GM23338 (cell line): Measurements from ENCODE around the gene JAZF1. TPM values are rescaled to one million over a fixed set of nuclear protein-coding genes. Genes with fewer than 3 reads are reported as not detected.

Source experiments
- ATAC-seq: fragments of 200-7000 bp; cut with Tn5 transposase; 3 replicates; pipeline ENCODE4 v1.9.1; 2020
- DNase-seq: peaks from one replicate; pipeline ENCODE4 v3.0.0-alpha.2; 2015; ENCODE audit warnings: low spot score
- H2AFZ ChIP-seq: fragments of 200-600 bp; sonication (generic); 2 replicates; pipeline ENCODE4 v1.8.0; 2016; ENCODE audit warnings: antibody characterized with exemption, mild to moderate bottlenecking, moderate library complexity
- H3F3A ChIP-seq: fragments of 200-600 bp; sonication (generic); replicated peaks from 2 replicates; pipeline ENCODE4 v1.8.0; 2017; ENCODE audit warnings: antibody characterized with exemption, mixed run types, low read depth
- H3K27ac ChIP-seq: fragments of 200-600 bp; sonication (generic); 2 replicates; pipeline ENCODE4 v1.6.1; 2016; ENCODE audit warnings: low read depth
- H3K27me3 ChIP-seq: fragments of 200-600 bp; sonication (generic); 2 replicates; pipeline ENCODE4 v1.8.0; 2016; ENCODE audit warnings: mild to moderate bottlenecking, mixed run types, moderate library complexity; ENCODE audit not compliant: insufficient read depth
- H3K36me3 ChIP-seq: fragments of 200-600 bp; sonication (generic); 2 replicates; pipeline ENCODE4 v1.8.0; 2016; ENCODE audit warnings: mild to moderate bottlenecking; ENCODE audit not compliant: insufficient read depth
- H3K4me1 ChIP-seq: fragments of 200-600 bp; sonication (generic); 2 replicates; pipeline ENCODE4 v1.8.0; 2016; ENCODE audit warnings: mild to moderate bottlenecking, moderate library complexity; ENCODE audit not compliant: insufficient read depth
- H3K4me2 ChIP-seq: fragments of 200-600 bp; sonication (generic); 2 replicates; pipeline ENCODE4 v1.7.1; 2017; ENCODE audit warnings: mixed run types
- H3K4me3 ChIP-seq: fragments of 200-600 bp; sonication (generic); 2 replicates; pipeline ENCODE4 v1.6.1; 2016; ENCODE audit warnings: mixed run types
- H3K79me2 ChIP-seq: fragments of 200-600 bp; sonication (generic); replicated peaks from 2 replicates; pipeline ENCODE4 v1.8.0; 2017; ENCODE audit warnings: mild to moderate bottlenecking; ENCODE audit not compliant: insufficient read depth
- H3K9me2 ChIP-seq: fragments of 200-600 bp; sonication (generic); 2 replicates; pipeline ENCODE4 v1.8.0; 2017; ENCODE audit not compliant: insufficient read depth
- H4K20me1 ChIP-seq: fragments of 200-600 bp; sonication (generic); replicated peaks from 2 replicates; pipeline ENCODE4 v1.8.0; 2017; ENCODE audit warnings: mild to moderate bottlenecking; ENCODE audit not compliant: insufficient read depth
- H3K27ac Mint-ChIP-seq: 2 replicates; pipeline ENCODE4 v1.8.0; 2020; ENCODE audit warnings: inconsistent platforms, mild to moderate bottlenecking, moderate library complexity, mixed read lengths
- H3K27me3 Mint-ChIP-seq: 3 replicates; pipeline ENCODE4 v1.8.0; 2022; ENCODE audit warnings: low read depth, mild to moderate bottlenecking, moderate library complexity, mixed read lengths, inconsistent platforms; ENCODE audit not compliant: insufficient read depth, poor library complexity
- H3K36me3 Mint-ChIP-seq: 3 replicates; pipeline ENCODE4 v1.8.0; 2021; ENCODE audit warnings: low read depth, mild to moderate bottlenecking, inconsistent platforms, moderate library complexity, mixed read lengths
- H3K4me1 Mint-ChIP-seq: 3 replicates; pipeline ENCODE4 v1.8.0; 2020; ENCODE audit warnings: mild to moderate bottlenecking, inconsistent platforms, mixed read lengths
- H3K4me3 Mint-ChIP-seq: 3 replicates; pipeline ENCODE4 v1.8.0; 2021; ENCODE audit warnings: moderate library complexity, mild to moderate bottlenecking, inconsistent platforms, mixed read lengths
- H3K9me3 Mint-ChIP-seq: 3 replicates; pipeline ENCODE4 v1.8.0; 2020; ENCODE audit warnings: moderate library complexity, mild to moderate bottlenecking, inconsistent platforms, mixed read lengths
- CREB1 ChIP-seq: fragments of 250-450 bp; sonication (Bioruptor Pico); IDR thresholded peaks from 2 replicates; pipeline ENCODE4 v1.5.0; 2020; ENCODE audit warnings: low read depth, mild to moderate bottlenecking, moderate library complexity
- CTCF ChIP-seq, 2 experiments: fragments of 200-600 bp in 1 of 2; sonication (generic) in 1 of 2; conservative IDR thresholded peaks; 2 replicates each; pipeline versions ENCODE4 v1.5.1 to v1.6.1; 2016 to 2017; ENCODE audit warnings: antibody characterized with exemption in 2 of 2, low read depth in 2 of 2, mild to moderate bottlenecking in 2 of 2, moderate library complexity in 1 of 2
- ETS1 ChIP-seq: IDR thresholded peaks from 2 replicates; pipeline ENCODE4 v1.6.1; 2016; ENCODE audit warnings: antibody characterized with exemption
- EZH2 ChIP-seq: fragments of 200-600 bp; sonication (generic); IDR thresholded peaks from one replicate; pipeline ENCODE4 v1.8.0; 2017; ENCODE audit warnings: antibody characterized with exemption, mild to moderate bottlenecking, low read depth; ENCODE audit not compliant: unreplicated experiment
- JUNB ChIP-seq: IDR thresholded peaks from one replicate; pipeline ENCODE4 v1.6.1; 2016; ENCODE audit warnings: antibody characterized with exemption; ENCODE audit not compliant: unreplicated experiment
- NANOG ChIP-seq: IDR thresholded peaks from 2 replicates; pipeline ENCODE4 v1.6.1; 2016; ENCODE audit warnings: antibody characterized with exemption, borderline replicate concordance
- POLR2AphosphoS5 ChIP-seq: IDR thresholded peaks from 2 replicates; pipeline ENCODE4 v1.6.1; 2016; ENCODE audit warnings: antibody characterized with exemption, low read depth
- REST ChIP-seq: IDR thresholded peaks from one replicate; pipeline ENCODE4 v1.6.1; 2018; ENCODE audit warnings: antibody characterized with exemption; ENCODE audit not compliant: unreplicated experiment
- STAT1 ChIP-seq: IDR thresholded peaks from one replicate; pipeline ENCODE4 v1.6.1; 2016; ENCODE audit warnings: antibody characterized with exemption; ENCODE audit not compliant: unreplicated experiment
- ZNF114 ChIP-seq: fragments of 250-450 bp; sonication (Bioruptor Pico); IDR thresholded peaks from 2 replicates; pipeline ENCODE4 v1.5.0; 2020; ENCODE audit warnings: mild to moderate bottlenecking, moderate library complexity
- ZNF331 ChIP-seq: fragments of 250-450 bp; sonication (Bioruptor Pico); IDR thresholded peaks from 2 replicates; pipeline ENCODE4 v1.5.0; 2020; ENCODE audit warnings: low read depth, mild to moderate bottlenecking, moderate library complexity
- polyA plus RNA-seq: library from polyadenylated mRNA; unstranded; fragments of >200 nt; fragmentation: Nextera tagmentation; extraction: Ambion mirVana; gene quantifications from 2 replicates; pipeline ENCODE4 v1.2.1, GENCODE V29; 2016
- total RNA-seq: library from RNA; depleted of rRNA; stranded (reverse); fragments of >200 nt; shearing (Covaris generic); gene quantifications from 2 replicates; pipeline ENCODE4 v1.2.3, GENCODE V29; 2014

Gene JAZF1
- total and polyA plus RNA-seq, 2 experiments from 2014 or later: 12.2 to 22.2 TPM

- TF ChIP-seq ETS1 (no peak), POLR2AphosphoS5 (no peak), JUNB (no peak), STAT1 (no peak), CREB1 (CRISPR knock-in tag) (no peak), EZH2 (no peak), NANOG (no peak), CTCF (conservative IDR thresholded peaks at IDR 0.05; ENCODE audit: low read depth in 2 of 2) (no peak), ZNF331 (CRISPR knock-in tag) (no peak)
Measured at GRCh38 chr7:28077616-28078015, 103.0 kb downstream of the JAZF1 start (continued).

- H3K27me3 Mint-ChIP-seq: peaks cover 2% of the 10 kb centered on the region
- no peak overlapping the region for H3K27ac ChIP-seq
- no peak overlapping the region for H2AFZ ChIP-seq
- H3K4me3 Mint-ChIP-seq: no peak overlapping the region
- peaks cover 26% of the 10 kb centered on the region for H3K79me2 ChIP-seq
- no peaks in the 10 kb centered on the region for H3K9me2 ChIP-seq
- H3K4me2 ChIP-seq: no peak overlapping the region
- H3K36me3 Mint-ChIP-seq: no peaks in the 10 kb centered on the region
- H3K27me3 ChIP-seq: no peaks in the 10 kb centered on the region
- H3K4me1 ChIP-seq: peaks cover 34% of the 10 kb centered on the region
- no peak overlapping the region for H3K27ac Mint-ChIP-seq
- DNase-seq (no peak), ATAC-seq (no peak)
- H3K4me1 Mint-ChIP-seq: peaks cover 23% of the 10 kb centered on the region
- H3K9me3 Mint-ChIP-seq: no peaks in the 10 kb centered on the region
- H4K20me1 ChIP-seq: peaks cover 10% of the 10 kb centered on the region
- no peaks in the 10 kb centered on the region for H3K36me3 ChIP-seq
- no peaks in the 10 kb centered on the region for H3F3A ChIP-seq
- H3K4me3 ChIP-seq: no peak overlapping the region
- TF ChIP-seq STAT1 (no peak), REST (no peak), ETS1 (no peak), ZNF114 (CRISPR knock-in tag) (no peak), JUNB (no peak), POLR2AphosphoS5 (no peak), EZH2 (no peak), CTCF (conservative IDR thresholded peaks at IDR 0.05; ENCODE audit: low read depth in 2 of 2) (no peak), CREB1 (CRISPR knock-in tag) (no peak)
Measured at GRCh38 chr7:28076423-28077200, 104.0 kb downstream of the JAZF1 start.
